PC-3 (cell line): ENCODE data around the gene POMT1. TPM values are rescaled to one million over a fixed set of nuclear protein-coding genes. Genes with fewer than 3 reads are reported as not detected.

Experiments
- ATAC-seq: fragments of 200-7000 bp; cut with Tn5 transposase; 2 replicates; pipeline ENCODE4 v1.9.1; 2020; ENCODE audit warnings: mild to moderate bottlenecking, moderate library complexity
- BruUV-seq: library from RNA; stranded (reverse); fragments of 400-500 nt; replicated peaks from 2 replicates; lab custom pipeline; 2021; lab: Mats Ljungman, UMichigan
- CTCF ChIA-PET: fragments of 300-600 bp; sonication (Branson Sonifier 250); formaldehyde crosslinking; loops from one replicate; lab custom pipeline; 2022; ENCODE audit warnings: antibody characterized with exemption; lab: Charles Lee
- POLR2A ChIA-PET: fragments of 300-600 bp; sonication (Branson Sonifier 250); formaldehyde crosslinking; loops from one replicate; lab custom pipeline; 2022; ENCODE audit warnings: antibody characterized with exemption; ENCODE audit not compliant: unreplicated experiment; lab: Charles Lee
- DNase-seq: peaks from one replicate; pipeline ENCODE4 v3.0.0-alpha.2; 2015
- H2AFZ ChIP-seq: fragments of 300-600 bp; sonication (generic); 2 replicates; pipeline ENCODE4 v1.6.0; 2016; ENCODE audit warnings: antibody characterized with exemption, low read length
- H3F3A ChIP-seq: fragments of 300-600 bp; sonication (generic); one replicate; pipeline ENCODE4 v1.6.0; 2017; ENCODE audit warnings: antibody characterized with exemption, low read length, control low read depth, mild to moderate bottlenecking; ENCODE audit not compliant: unreplicated experiment
- H3K27ac ChIP-seq: fragments of 300-600 bp; sonication (generic); 2 replicates; pipeline ENCODE4 v1.5.1; 2016; ENCODE audit warnings: mild to moderate bottlenecking, low read length
- H3K27me3 ChIP-seq: fragments of 300-600 bp; sonication (generic); 2 replicates; pipeline ENCODE4 v1.6.1; 2016; ENCODE audit warnings: low read length, mixed read lengths
- H3K36me3 ChIP-seq: fragments of 300-600 bp; sonication (generic); 2 replicates; pipeline ENCODE4 v1.6.1; 2016; ENCODE audit warnings: low read depth, mixed run types, low read length, mixed read lengths
- H3K4me1 ChIP-seq: fragments of 300-600 bp; sonication (generic); 2 replicates; pipeline ENCODE4 v1.5.1; 2016; ENCODE audit warnings: low read length; ENCODE audit not compliant: insufficient read depth
- H3K4me2 ChIP-seq: fragments of 300-600 bp; sonication (generic); 2 replicates; pipeline ENCODE4 v1.6.0; 2016; ENCODE audit warnings: low read length
- H3K4me3 ChIP-seq: fragments of 300-600 bp; sonication (generic); 2 replicates; pipeline ENCODE4 v1.5.1; 2016; ENCODE audit warnings: mild to moderate bottlenecking, low read length, mixed read lengths
- H3K79me2 ChIP-seq: fragments of 300-600 bp; sonication (generic); 2 replicates; pipeline ENCODE4 v1.6.1; 2017; ENCODE audit warnings: low read length, mixed read lengths
- H3K9ac ChIP-seq: fragments of 300-600 bp; sonication (generic); 2 replicates; pipeline ENCODE4 v1.6.0; 2016; ENCODE audit warnings: mild to moderate bottlenecking, low read length
- H3K9me2 ChIP-seq: fragments of 300-600 bp; sonication (generic); replicated peaks from 2 replicates; pipeline ENCODE4 v1.6.1; 2016; ENCODE audit warnings: mixed run types, low read length, mixed read lengths
- H3K9me3 ChIP-seq: fragments of 300-600 bp; sonication (generic); 2 replicates; pipeline ENCODE4 v1.6.1; 2016; ENCODE audit warnings: low read length, mixed read lengths
- H4K20me1 ChIP-seq: fragments of 300-600 bp; sonication (generic); 2 replicates; pipeline ENCODE4 v1.6.1; 2016; ENCODE audit warnings: low read length, mixed read lengths
- EZH2 ChIP-seq: fragments of 300-600 bp; sonication (generic); IDR thresholded peaks from one replicate; pipeline ENCODE4 v1.6.1; 2017; ENCODE audit warnings: antibody characterized with exemption, mild to moderate bottlenecking, low read length; ENCODE audit not compliant: unreplicated experiment
- EZH2phosphoT487 ChIP-seq: fragments of 300-600 bp; sonication (generic); IDR thresholded peaks from 2 replicates; pipeline ENCODE4 v1.6.1; 2018; ENCODE audit warnings: mild to moderate bottlenecking, antibody characterized with exemption, low read length, borderline replicate concordance
- intact Hi-C: fragments of 100-400 bp; cut with micrococcal nuclease; formaldehyde crosslinking; loops from 2 replicates; pipeline ENCODE4 v1.9.0; 2023
- total RNA-seq: library from RNA; depleted of rRNA; stranded (reverse); fragments of >200 nt; gene quantifications from 2 replicates; pipeline ENCODE4 v1.2.3, GENCODE V29; 2014
- TF ChIP-seq, protein P1 (sequence below): fragments of 300-600 bp; sonication (generic); conservative IDR thresholded peaks from 2 replicates; pipeline ENCODE4 v1.5.1; 2017; ENCODE audit warnings: antibody characterized with exemption, low read depth, mild to moderate bottlenecking, low read length

Gene POMT1
- total RNA-seq, 1 experiment from 2014 or later: 24.1 TPM

DNA sequence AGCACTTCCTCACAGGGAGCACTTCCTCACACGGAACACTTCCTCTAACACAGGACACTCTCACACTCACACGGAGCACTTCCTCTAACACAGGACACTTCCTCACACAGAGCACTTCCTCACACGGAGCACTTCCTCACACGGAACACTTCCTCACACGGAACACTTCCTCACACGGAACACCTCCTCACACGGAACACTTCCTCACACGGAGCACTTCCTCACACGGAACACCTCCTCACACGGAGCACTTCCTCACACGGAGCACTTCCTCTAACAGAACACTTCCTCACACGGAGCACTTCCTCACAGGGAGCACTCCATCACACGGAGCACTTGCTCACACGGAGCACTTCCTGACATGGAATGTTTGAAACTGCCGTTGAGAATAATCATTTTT lies 13.4 kb downstream of the POMT1 start:
- H3K9me2 ChIP-seq: no peaks in the 10 kb centered on the region
- no TSS peak for BruUV-seq
- H4K20me1 ChIP-seq: no peaks in the 10 kb centered on the region
- no peak overlapping the region for H3K4me3 ChIP-seq
- intact Hi-C loops: no loop called here
- no peaks in the 10 kb centered on the region for H3K27me3 ChIP-seq
- CTCF ChIA-PET: no interaction called here
- DNase-seq: no peak
- H3K9ac ChIP-seq: no peak overlapping the region
- H2AFZ ChIP-seq: no peak overlapping the region
- no peak overlapping the region for H3K27ac ChIP-seq
- H3F3A ChIP-seq: no peaks in the 10 kb centered on the region
- H3K4me2 ChIP-seq: no peak overlapping the region
- no peaks in the 10 kb centered on the region for H3K4me1 ChIP-seq
- no peaks in the 10 kb centered on the region for H3K79me2 ChIP-seq
- H3K36me3 ChIP-seq: peaks cover 5% of the 10 kb centered on the region; the same call in 1 of the 2 replicates
- no peaks in the 10 kb centered on the region for H3K9me3 ChIP-seq
- TF ChIP-seq EZH2 (no peak), EZH2phosphoT487 (no peak)
- TF ChIP-seq, protein P1, sequence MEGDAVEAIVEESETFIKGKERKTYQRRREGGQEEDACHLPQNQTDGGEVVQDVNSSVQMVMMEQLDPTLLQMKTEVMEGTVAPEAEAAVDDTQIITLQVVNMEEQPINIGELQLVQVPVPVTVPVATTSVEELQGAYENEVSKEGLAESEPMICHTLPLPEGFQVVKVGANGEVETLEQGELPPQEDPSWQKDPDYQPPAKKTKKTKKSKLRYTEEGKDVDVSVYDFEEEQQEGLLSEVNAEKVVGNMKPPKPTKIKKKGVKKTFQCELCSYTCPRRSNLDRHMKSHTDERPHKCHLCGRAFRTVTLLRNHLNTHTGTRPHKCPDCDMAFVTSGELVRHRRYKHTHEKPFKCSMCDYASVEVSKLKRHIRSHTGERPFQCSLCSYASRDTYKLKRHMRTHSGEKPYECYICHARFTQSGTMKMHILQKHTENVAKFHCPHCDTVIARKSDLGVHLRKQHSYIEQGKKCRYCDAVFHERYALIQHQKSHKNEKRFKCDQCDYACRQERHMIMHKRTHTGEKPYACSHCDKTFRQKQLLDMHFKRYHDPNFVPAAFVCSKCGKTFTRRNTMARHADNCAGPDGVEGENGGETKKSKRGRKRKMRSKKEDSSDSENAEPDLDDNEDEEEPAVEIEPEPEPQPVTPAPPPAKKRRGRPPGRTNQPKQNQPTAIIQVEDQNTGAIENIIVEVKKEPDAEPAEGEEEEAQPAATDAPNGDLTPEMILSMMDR: no peak
- no peak for ATAC-seq
- POLR2A ChIA-PET: no interaction called here

DNA sequence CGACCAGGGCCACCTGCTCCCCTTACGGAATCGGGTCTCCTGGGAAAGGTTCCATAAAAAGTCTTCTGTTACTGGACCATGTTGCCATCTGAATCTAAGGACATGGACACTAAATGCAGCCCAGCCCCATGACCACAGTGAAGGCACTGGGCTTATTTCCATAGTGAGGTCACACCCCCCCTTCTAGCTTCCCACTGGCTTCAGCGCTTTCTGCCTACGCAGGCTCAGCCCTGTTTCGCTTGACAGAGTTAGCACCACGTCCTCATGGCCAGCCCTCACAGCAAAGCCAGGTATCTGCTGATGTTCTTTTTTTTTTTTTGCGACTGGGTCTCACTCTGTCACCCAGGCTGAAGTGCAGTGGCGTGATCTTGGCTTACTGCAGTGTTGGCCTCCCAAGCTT lies 14.2 kb downstream of the POMT1 start:
- no peak overlapping the region for H3K27ac ChIP-seq
- no peaks in the 10 kb centered on the region for H3K27me3 ChIP-seq
- no peaks in the 10 kb centered on the region for H3K79me2 ChIP-seq
- H3K4me1 ChIP-seq: no peaks in the 10 kb centered on the region
- no peak for ATAC-seq
- no peaks in the 10 kb centered on the region for H3K9me3 ChIP-seq
- H3F3A ChIP-seq: no peaks in the 10 kb centered on the region
- CTCF ChIA-PET: no interaction called here
- H3K36me3 ChIP-seq: peaks cover 5% of the 10 kb centered on the region; the same call in 1 of the 2 replicates
- no peaks in the 10 kb centered on the region for H3K9me2 ChIP-seq
- intact Hi-C loops: no loop called here
- H3K4me3 ChIP-seq: no peak overlapping the region
- no peak overlapping the region for H3K4me2 ChIP-seq
- H2AFZ ChIP-seq: no peak overlapping the region
- DNase-seq: no peak
- BruUV-seq: no TSS peak
- POLR2A ChIA-PET: no interaction called here
- TF ChIP-seq EZH2: no peak
- TF ChIP-seq EZH2phosphoT487: no peak
- TF ChIP-seq, protein P1: no peak
- H3K9ac ChIP-seq: no peak overlapping the region
- H4K20me1 ChIP-seq: no peaks in the 10 kb centered on the region

DNA sequence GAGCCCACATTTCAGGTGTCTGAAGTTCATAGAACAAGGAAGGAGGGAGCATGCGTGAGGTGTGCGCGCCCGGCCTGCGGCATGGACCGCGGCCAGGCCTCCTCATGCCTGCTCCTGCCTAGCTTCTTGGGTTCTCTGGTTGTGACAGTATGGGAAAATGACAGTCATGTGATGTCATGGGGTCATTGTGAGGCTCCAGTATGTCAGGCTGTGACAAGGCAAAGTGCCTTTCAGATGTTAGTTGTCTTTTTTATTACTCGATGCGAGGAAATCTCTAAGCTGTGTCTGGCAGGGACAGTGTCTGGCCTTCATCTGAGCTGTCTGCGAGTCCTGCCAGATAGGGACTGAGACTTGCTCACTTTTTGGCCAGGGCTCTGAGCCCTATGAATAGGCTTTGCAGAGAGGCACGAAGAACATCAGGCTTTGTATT lies 15.1 kb downstream of the POMT1 start:
- Histone ChIP-seq H3K4me3 (no peak overlapping the region), H3K27ac (no peak overlapping the region), H3F3A (no peaks in the 10 kb centered on the region), H3K9ac (no peak overlapping the region), H3K9me2 (no peaks in the 10 kb centered on the region), H3K79me2 (no peaks in the 10 kb centered on the region), H4K20me1 (no peaks in the 10 kb centered on the region), H3K4me2 (no peak overlapping the region), H3K9me3 (no peaks in the 10 kb centered on the region), H3K27me3 (no peaks in the 10 kb centered on the region), H2AFZ (no peak overlapping the region), H3K4me1 (no peaks in the 10 kb centered on the region), H3K36me3 (peaks cover 5% of the 10 kb centered on the region; the same call in 1 of the 2 replicates)
- intact Hi-C loops: no loop called here
- ATAC-seq (no peak), DNase-seq (no peak)
- POLR2A ChIA-PET: no interaction called here
- TF ChIP-seq EZH2phosphoT487 (no peak), EZH2 (no peak)
- TF ChIP-seq, protein P1: no peak
- no TSS peak for BruUV-seq
- CTCF ChIA-PET: no interaction called here
